CD1c-positive myeloid dendritic cell (primary cell): Measurements from ENCODE around the gene CHD5.

Experiments
- DNase-seq: peaks from one replicate; pipeline ENCODE4 v3.0.0-alpha.2; 2016; ENCODE audit errors: extremely low spot score

The CHD5 gene

GRCh38 chr1:6113116-6113515 lies 67.0 kb downstream of the CHD5 start:
- DNase-seq: no peak

GRCh38 chr1:6112690-6113005 lies 67.5 kb downstream of the CHD5 start:
- no peak for DNase-seq

GRCh38 chr1:6111991-6112689 lies 68.0 kb downstream of the CHD5 start:
- DNase-seq: no peak

- DNase-seq: no peak
Measured at GRCh38 chr1:6111571-6111970, 68.5 kb downstream of the CHD5 start.

- no peak for DNase-seq
Measured at GRCh38 chr1:6110326-6110725, 69.8 kb downstream of the CHD5 start.

- DNase-seq: no peak
Measured at GRCh38 chr1:6109688-6110087, 70.4 kb downstream of the CHD5 start.

GRCh38 chr1:6108937-6109614 lies 71.0 kb downstream of the CHD5 start:
- peak; percentile 67 for DNase-seq

- DNase-seq: no peak
Measured at GRCh38 chr1:6108476-6108875, 71.6 kb downstream of the CHD5 start.

GRCh38 chr1:6107409-6108356 lies 72.4 kb downstream of the CHD5 start:
- DNase-seq: no peak

GRCh38 chr1:6106977-6107376 lies 73.1 kb downstream of the CHD5 start:
- no peak for DNase-seq

- DNase-seq: no peak
Measured at GRCh38 chr1:6106321-6106731, 73.8 kb downstream of the CHD5 start.

GRCh38 chr1:6105763-6106162 lies 74.4 kb downstream of the CHD5 start:
- DNase-seq: no peak

- DNase-seq: no peak
Measured at GRCh38 chr1:6105218-6105679, 74.9 kb downstream of the CHD5 start.

GRCh38 chr1:6104631-6105030 lies 75.5 kb downstream of the CHD5 start:
- no peak for DNase-seq

- DNase-seq: no peak
Measured at GRCh38 chr1:6103854-6104530, 76.1 kb downstream of the CHD5 start.

GRCh38 chr1:6103111-6103853 lies 76.8 kb downstream of the CHD5 start:
- no peak for DNase-seq

GRCh38 chr1:6102532-6102845 lies 77.6 kb downstream of the CHD5 start:
- no peak for DNase-seq

GRCh38 chr1:6101826-6102531 lies 78.1 kb downstream of the CHD5 start:
- DNase-seq: no peak

- DNase-seq: no peak
Measured at GRCh38 chr1:6100861-6101783, 79.0 kb downstream of the CHD5 start.
